Stimulated activated naive B cell treated with anti-CD40 and anti-IgM and Interleukin-4, amounts not matched to agents 10 μg/mL and 1 μg/mL and 100 μg/mL, for 72 hours (primary cell): ENCODE results near the gene MBP.

ENCODE experiments used
- ATAC-seq, 2 donors: fragments of 150-1000 bp; cut with Tn5 transposase; replicated peaks; 2 replicates each; pipeline ENCODE4 v1.10.0; 2021; ENCODE audit warnings: moderate library complexity in 1 of 2
- DNase-seq: peaks from one replicate; pipeline ENCODE4 v3.0.0; 2021
- H3K27ac Mint-ChIP-seq: one replicate; pipeline ENCODE4 v1.8.0; 2022; ENCODE audit warnings: mild to moderate bottlenecking, mixed read lengths
- H3K27me3 Mint-ChIP-seq, 2 donors: one replicate each; pipeline ENCODE4 v1.8.0; 2022; ENCODE audit warnings: mixed read lengths in 2 of 2
- H3K36me3 Mint-ChIP-seq, 2 donors: one replicate each; pipeline ENCODE4 v1.8.0; 2022; ENCODE audit warnings: mixed read lengths in 2 of 2, mild to moderate bottlenecking in 1 of 2
- H3K4me1 Mint-ChIP-seq, 2 donors: one replicate each; pipeline ENCODE4 v1.8.0; 2022; ENCODE audit warnings: mixed read lengths in 2 of 2, mild to moderate bottlenecking in 1 of 2
- H3K4me3 Mint-ChIP-seq, 2 donors: one replicate each; pipeline ENCODE4 v1.8.0; 2022; ENCODE audit warnings: mild to moderate bottlenecking in 2 of 2, mixed read lengths in 2 of 2, moderate library complexity in 1 of 2
- H3K9me3 Mint-ChIP-seq, 2 donors: one replicate each; pipeline ENCODE4 v1.8.0; 2022; ENCODE audit warnings: mixed read lengths in 2 of 2, mild to moderate bottlenecking in 1 of 2

The MBP gene

DNA sequence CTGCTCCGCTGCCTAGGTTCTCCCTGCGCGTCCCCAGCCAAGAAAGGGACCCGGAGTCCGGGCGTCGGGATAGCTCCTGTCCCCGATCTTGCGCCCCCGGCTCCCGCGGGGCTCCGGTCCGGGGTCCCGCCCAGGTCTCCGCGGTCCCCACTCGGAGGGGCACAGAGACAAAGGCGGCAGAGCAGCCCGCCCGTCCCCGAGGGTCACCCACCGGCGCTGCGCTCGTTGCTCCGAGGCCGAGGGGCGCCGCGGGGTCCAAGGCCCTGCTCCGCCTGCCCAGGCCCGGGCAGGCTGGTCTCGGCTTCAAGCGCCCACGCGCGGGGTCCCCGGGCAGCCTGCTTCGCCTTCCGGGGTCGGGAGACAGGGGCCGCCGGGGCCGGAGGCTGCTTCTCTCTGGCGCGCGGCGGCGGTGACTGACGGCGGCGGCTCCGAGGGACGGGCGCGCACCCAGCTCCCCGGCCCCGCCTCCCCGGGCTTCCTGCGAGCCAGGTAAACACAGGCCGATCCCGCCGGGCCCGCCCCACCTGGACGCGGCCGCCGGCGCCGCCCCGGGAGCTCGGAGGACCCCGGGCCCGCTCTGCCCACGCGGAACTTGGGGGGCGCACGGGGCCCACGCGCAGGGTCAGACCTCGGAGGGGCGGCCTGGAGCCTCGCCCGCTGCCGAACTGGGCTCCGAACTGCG, at the start of gene MBP:
TSS of gene MBP (minus strand) at position 415 of the 682 bp plus-strand sequence. CDS start 27,522 bp downstream, outside the sequence.
- H3K4me3 Mint-ChIP-seq = peak within 1 kb of the TSS; percentile 97 to 99
- peaks cover 31 to 60% of the 10 kb centered on the region in 2 donors for H3K4me1 Mint-ChIP-seq
- peak; percentile 48 to 59 for ATAC-seq
- DNase-seq = peak; percentile 50
- no peaks in the 10 kb centered on the region for H3K9me3 Mint-ChIP-seq
- H3K27ac Mint-ChIP-seq = peak within 1 kb of the TSS; percentile 99
- H3K27me3 Mint-ChIP-seq = no peaks in the 10 kb centered on the region
- peaks cover 21 to 24% of the 10 kb centered on the region in 2 donors for H3K36me3 Mint-ChIP-seq

DNA sequence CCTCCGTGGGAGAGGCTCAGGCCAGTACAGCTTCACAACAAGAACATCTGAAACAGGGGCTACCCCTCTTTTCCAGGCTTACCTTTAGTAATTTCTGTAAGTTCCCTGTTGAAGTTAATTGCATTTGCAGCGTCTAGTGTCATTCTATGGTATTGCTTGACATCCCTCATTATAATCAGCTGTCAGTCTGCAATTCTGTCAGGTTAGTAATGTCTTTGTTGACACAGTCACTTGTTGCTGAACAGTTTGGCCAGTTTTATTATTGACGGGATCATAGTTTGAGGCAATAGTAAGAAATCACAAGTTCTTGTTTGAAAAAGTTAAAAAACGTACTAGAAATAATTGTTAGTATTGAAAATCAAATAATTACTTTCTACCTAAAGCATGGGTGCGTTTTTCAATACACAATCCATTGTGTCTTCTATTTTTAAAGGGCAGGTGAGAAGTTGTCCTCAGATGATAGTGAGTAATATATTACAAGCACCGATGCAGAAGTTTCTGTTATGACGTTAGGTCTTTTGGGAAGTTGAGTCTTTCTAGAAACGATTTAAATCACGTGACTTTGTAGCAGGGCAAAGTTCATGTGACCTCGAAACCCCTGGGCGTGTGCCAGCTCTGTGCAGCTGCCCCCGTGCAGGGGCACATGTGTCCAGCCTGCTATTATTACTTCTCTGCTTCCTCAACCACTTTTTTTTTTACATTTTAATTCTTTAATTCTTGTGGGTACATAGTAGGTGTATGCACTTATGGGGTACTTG, 49.5 kb upstream of the MBP start:
- DNase-seq (no peak), ATAC-seq (no peak)
- Mint-ChIP-seq H3K27ac (no peak overlapping the region), H3K27me3 (no peaks in the 10 kb centered on the region), H3K4me3 (no peak overlapping the region), H3K9me3 (peaks cover 4 to 8% of the 10 kb centered on the region in 2 donors), H3K36me3 (peaks cover 0 to 3% of the 10 kb centered on the region in 2 donors), H3K4me1 (no peaks in the 10 kb centered on the region)

DNA sequence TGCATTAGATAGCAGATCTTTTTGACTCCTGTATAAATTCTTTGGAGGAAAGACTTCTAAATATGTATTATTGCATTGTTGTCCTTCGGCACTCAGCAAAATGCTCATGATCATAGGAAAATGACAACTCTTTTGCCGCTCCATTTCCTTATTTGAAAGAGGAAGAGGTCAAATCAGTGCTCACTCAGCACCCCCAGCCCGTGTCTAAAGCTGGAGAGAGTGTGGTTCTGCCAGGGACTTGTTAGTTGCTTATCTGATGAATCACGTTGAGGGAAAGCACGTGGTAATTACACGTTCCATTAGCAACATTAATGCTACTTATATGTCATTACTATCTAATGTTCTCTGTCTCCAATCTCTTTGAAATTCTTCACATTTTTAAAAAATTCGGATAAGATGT, 46.0 kb upstream of the MBP start:
- DNase-seq (no peak), ATAC-seq (no peak)
- Mint-ChIP-seq H3K9me3 (no peaks in the 10 kb centered on the region), H3K27me3 (no peaks in the 10 kb centered on the region), H3K4me1 (no peaks in the 10 kb centered on the region), H3K4me3 (no peak overlapping the region), H3K36me3 (no peaks in the 10 kb centered on the region), H3K27ac (no peak overlapping the region)

DNA sequence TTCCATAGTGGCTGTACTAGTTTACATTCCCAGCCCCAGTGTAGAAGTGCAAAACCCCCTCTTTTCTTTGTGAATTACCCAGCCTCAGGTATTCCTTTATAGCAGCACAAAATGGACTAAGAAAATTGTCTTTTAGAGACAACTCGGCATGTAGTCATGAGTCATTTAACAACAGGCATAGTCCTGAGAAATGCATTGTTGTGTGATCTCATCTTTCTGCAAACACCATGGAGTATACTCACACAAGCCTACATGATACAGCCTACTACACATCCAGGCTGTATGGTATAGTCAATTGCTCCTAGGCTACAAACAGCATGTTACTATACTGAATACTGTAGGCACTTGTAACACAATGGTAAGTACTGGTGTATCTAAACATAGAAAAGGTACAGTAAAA, 44.4 kb upstream of the MBP start:
- no peaks in the 10 kb centered on the region for H3K27me3 Mint-ChIP-seq
- ATAC-seq (no peak), DNase-seq (no peak)
- H3K36me3 Mint-ChIP-seq = no peaks in the 10 kb centered on the region
- no peak overlapping the region for H3K27ac Mint-ChIP-seq
- no peaks in the 10 kb centered on the region for H3K4me1 Mint-ChIP-seq
- no peaks in the 10 kb centered on the region for H3K9me3 Mint-ChIP-seq
- no peak overlapping the region for H3K4me3 Mint-ChIP-seq

DNA sequence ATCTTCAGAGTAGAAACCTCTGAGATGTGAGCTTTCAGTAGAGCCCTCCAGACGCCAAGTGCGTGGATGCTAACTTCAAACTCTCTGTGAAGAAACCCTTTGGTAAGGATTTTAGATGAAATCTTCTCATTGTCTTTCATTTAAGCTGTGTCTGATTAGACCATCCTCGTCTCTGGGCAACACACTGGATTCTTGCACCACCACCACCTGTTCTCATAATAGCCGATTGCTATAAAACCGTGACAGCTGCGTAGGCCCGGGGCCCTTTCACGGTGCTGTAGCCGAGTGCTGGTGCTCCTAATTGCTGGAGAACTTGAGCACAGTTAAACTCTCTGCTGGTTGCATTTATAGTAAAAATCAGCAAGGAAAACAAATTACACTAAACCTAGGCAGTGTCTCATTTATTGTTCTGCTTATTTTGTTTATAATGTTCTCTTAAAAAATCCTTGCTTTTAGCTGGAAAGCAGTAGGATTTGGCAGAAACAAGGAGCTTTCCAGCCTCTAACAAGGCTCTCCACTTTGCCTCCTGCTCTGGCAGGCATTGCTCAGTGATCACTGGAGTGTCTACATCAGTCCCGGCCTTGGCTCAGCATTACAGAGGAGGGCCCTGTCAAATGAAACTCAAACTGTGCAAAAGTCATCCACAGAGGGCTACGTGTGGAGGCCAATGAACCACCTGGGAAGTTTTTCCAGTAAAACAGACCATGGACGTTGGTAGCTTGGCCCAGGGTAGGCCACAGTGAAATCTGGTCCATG, 40.9 kb upstream of the MBP start:
- Mint-ChIP-seq H3K27me3 (no peaks in the 10 kb centered on the region), H3K36me3 (no peaks in the 10 kb centered on the region), H3K4me1 (no peaks in the 10 kb centered on the region), H3K4me3 (no peak overlapping the region), H3K27ac (no peak overlapping the region), H3K9me3 (no peaks in the 10 kb centered on the region)
- DNase-seq = no peak
- no peak for ATAC-seq

DNA sequence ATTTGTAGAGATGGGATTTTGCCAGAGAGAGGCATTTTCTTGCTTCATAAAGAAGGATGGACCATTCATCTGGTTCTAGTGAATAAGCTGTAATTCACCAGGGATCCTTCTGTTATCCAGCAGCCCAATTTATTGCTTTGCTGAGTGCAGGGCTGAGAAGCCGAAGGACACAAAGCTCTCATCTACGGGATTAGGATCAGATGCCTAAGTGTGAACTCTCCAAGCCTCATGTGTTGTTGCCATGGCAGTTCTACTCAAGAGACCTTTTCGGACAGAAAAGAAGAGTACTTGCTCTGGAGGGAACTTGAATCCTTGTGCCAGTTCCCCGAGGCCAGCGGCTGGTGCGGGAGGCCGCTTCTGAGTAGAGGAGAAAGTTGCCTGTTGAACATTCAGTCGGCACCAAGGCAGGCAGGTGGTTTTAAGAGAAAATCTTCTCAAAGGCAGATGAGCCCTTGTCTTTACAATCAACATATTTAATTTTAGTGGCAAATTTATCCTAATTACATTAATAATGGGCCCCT, 38.4 kb upstream of the MBP start:
- ATAC-seq = no peak
- peaks cover 0 to 3% of the 10 kb centered on the region in 2 donors for H3K27me3 Mint-ChIP-seq

DNA sequence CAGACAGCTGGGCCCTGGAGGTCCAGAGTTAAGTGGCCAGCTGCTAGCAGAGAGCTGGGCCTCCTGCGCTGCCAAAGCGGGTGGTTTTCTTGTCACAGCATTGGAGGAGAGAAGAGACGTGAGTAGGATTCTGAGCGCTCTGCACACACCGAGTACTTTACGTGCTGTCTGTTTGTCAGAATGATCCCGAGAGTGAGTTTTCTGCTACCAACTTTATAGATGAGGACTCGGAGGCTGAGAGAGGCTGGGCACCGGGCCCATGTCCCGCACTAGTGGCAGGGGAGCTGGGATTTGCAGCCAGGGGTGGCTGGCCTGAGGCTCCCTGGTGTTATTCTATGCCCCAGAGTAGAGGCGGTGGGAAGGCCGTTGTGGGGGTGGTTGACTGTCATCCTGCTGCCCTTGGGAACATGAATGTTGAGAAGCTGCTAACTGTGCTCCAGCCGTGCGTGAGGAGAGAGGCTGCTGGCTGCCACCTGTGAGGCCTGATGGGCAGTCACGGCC, 36.3 kb upstream of the MBP start:
- DNase-seq = no peak
- Mint-ChIP-seq H3K27me3 (peaks cover 19 to 20% of the 10 kb centered on the region in 2 donors), H3K4me3 (no peak overlapping the region), H3K27ac (no peak overlapping the region), H3K9me3 (no peaks in the 10 kb centered on the region), H3K36me3 (no peaks in the 10 kb centered on the region), H3K4me1 (no peaks in the 10 kb centered on the region)
- no peak for ATAC-seq

More for the DNA sequence above, 38.4 kb upstream of the MBP start:
- DNase-seq = no peak
- H3K36me3 Mint-ChIP-seq = no peaks in the 10 kb centered on the region
- no peaks in the 10 kb centered on the region for H3K9me3 Mint-ChIP-seq
- H3K4me3 Mint-ChIP-seq = no peak overlapping the region
- H3K4me1 Mint-ChIP-seq = no peaks in the 10 kb centered on the region
- no peak overlapping the region for H3K27ac Mint-ChIP-seq

DNA sequence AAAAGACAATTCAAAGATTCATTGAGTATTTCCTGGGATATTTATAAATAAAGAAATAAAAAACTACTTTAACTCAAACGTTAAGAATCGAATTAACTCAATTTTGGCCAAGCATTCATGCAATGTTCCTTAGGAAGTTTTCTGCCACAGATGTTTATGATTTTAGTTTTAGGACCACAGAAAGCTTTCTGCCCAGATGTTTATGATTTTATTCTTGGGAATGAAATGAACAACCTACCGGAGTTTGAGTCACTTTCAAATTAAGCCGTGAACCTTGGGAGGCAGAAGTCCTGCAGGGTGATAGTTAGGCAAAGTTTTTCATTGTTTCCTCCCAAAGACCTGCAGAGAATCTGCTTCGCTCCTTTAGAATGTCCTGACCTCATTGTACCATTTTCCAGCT, 34.7 kb upstream of the MBP start:
- ATAC-seq (no peak), DNase-seq (no peak)
- Mint-ChIP-seq H3K9me3 (no peaks in the 10 kb centered on the region), H3K4me1 (peaks cover 3 to 8% of the 10 kb centered on the region in 2 donors), H3K36me3 (no peaks in the 10 kb centered on the region), H3K27ac (no peak overlapping the region), H3K27me3 (peaks cover 21 to 30% of the 10 kb centered on the region in 2 donors), H3K4me3 (no peak overlapping the region)

DNA sequence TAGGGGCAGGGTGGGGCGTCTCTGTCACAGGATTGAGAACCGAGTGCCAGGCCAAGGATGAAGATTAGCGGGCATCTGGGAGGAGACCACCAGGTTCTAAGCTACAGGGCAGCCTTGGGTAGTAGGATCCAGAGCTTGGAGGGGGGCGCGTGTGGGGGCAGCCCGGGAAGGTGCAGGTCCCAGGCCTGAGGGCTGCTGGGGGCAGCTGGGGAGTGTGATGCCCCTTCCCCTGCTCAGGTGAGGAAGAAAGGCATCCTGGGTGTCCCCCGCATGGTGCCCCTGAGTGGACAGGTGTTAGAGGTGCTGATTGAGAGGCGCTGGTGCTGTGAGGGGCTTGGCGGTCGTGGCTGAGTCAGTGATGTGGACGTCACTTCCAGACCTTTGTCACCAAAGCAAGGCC, 33.9 kb upstream of the MBP start:
- Mint-ChIP-seq H3K27me3 (peaks cover 21 to 30% of the 10 kb centered on the region in 2 donors), H3K9me3 (no peaks in the 10 kb centered on the region), H3K4me1 (peaks cover 6 to 15% of the 10 kb centered on the region in 2 donors), H3K36me3 (no peaks in the 10 kb centered on the region), H3K27ac (no peak overlapping the region), H3K4me3 (no peak overlapping the region)
- no peak for ATAC-seq
- DNase-seq = no peak

DNA sequence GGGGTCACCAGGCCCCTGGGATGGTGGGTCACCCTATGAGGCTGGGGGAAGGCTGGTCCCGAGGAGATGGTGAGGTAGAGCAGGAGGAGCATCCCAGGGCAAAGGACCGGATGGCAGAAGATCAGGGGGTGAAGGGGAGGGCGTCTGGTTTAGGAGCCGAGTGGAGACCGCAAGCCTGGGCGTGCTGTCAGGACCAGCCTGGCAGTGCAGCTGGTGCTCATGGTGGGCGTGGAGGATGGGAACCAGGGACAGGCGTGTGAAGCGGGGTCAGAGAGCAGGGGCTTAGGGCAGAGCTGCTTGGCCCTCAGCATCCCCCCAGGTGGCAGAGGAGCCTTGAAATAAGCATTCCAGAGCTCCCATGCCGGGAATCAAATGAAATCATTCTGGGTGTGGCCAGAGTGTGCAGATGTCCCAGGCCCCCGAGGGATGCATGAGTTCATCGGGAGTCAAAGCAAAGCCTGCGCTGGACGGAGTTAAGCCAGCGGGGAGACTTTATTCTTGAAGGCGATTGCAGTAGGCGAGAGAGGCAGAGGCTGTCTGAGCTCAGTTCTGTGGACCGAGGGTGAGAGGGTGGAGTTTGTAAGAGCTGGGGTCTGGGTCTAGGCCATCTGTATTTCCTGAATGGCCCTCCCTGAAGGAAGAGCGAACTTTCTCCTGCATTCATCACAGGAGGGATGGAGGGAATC, 33.1 kb upstream of the MBP start:
- Mint-ChIP-seq H3K9me3 (no peaks in the 10 kb centered on the region), H3K27me3 (peaks cover 21 to 30% of the 10 kb centered on the region in 2 donors), H3K36me3 (no peaks in the 10 kb centered on the region), H3K4me1 (peaks cover 9 to 21% of the 10 kb centered on the region in 2 donors), H3K27ac (no peak overlapping the region), H3K4me3 (no peak overlapping the region)
- DNase-seq (no peak), ATAC-seq (no peak)

DNA sequence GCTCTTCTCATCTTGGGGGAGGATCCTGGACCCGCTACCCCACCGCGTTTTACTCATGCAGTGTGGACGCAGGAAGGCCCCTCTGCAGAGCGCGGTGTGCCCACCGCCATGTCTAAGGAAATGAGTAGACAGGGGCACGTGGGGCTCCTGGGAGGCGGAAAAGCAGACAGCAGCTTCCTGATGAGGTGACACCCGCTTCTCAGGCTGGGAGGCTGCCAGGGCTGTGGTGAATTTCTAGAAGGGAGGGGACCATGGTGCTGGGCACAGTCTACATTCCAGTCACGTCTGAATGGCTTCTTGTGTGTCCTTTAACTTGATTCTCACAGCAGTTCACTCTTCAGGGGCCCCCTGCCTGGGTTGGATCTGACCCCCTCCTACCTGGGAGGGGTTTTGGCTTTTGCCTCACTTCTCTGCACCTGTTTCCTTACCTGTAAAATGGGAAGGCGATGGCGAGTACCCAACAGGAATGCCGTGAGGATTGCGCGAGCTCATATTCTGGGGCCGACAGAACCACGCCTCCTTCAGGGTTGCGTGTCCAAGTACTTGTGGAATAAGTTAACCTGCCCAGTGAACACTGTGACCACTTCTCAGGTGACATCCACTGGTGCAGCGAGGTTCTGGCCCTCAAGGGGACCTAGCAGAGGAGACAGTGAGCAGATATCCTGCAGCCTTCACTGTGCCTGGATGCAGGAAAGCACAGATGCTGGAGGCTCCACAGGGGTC, 32.3 kb upstream of the MBP start:
- Mint-ChIP-seq H3K9me3 (no peaks in the 10 kb centered on the region), H3K36me3 (no peaks in the 10 kb centered on the region), H3K27me3 (peaks cover 21 to 34% of the 10 kb centered on the region in 2 donors), H3K4me3 (no peak overlapping the region), H3K4me1 (peaks cover 16 to 28% of the 10 kb centered on the region in 2 donors), H3K27ac (no peak overlapping the region)
- DNase-seq = no peak
- ATAC-seq = no peak

DNA sequence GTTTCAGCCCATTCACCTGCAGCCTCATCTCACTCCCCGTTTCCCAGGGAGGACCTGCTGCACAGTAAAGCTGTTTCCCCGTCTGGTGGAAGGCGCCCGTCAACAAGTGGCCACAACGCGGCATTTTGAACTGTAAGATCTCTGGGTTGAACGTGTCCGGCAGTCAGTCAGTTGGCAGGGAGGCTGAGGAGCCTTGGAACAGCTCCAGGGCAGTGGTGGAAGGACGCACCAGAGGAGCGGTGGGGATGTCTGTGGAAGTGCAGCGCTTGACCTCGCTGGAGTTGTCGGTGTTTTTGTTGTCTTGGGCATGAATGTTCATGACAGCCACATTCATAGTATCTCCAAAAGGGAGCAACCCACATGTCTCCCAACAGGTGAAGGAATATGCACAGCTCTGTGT, 31.4 kb upstream of the MBP start:
- DNase-seq = no peak
- Mint-ChIP-seq H3K27ac (no peak overlapping the region), H3K9me3 (no peaks in the 10 kb centered on the region), H3K36me3 (no peaks in the 10 kb centered on the region), H3K4me1 (peaks cover 16 to 29% of the 10 kb centered on the region in 2 donors), H3K4me3 (no peak overlapping the region), H3K27me3 (peaks cover 21 to 34% of the 10 kb centered on the region in 2 donors)
- no peak for ATAC-seq

DNA sequence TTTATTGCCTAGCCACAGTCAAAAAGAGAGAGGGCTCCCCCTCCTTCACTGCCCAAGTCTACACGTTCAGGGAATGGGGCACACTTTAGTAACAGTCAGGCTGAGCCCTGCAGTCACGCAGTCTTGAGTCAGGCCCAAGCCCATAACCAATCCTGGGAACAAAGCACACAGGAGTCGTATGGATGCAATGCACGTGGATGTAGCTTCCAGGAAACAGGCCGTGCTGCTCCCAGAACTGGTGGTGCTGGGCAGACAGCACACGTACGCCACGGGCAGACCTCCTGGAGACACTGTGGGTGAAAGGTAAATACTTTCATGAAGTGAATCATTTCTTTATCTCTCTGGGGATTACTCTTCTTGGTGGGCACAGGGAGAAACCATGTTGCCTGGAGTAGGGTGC, 30.0 kb upstream of the MBP start:
- Mint-ChIP-seq H3K9me3 (no peaks in the 10 kb centered on the region), H3K27me3 (peaks cover 21 to 34% of the 10 kb centered on the region in 2 donors), H3K27ac (no peak overlapping the region), H3K36me3 (no peaks in the 10 kb centered on the region), H3K4me3 (no peak overlapping the region), H3K4me1 (peaks cover 19 to 32% of the 10 kb centered on the region in 2 donors)
- DNase-seq (no peak), ATAC-seq (no peak)
